ENCODE results near the gene EPHB1.

Gene EPHB1

DNA sequence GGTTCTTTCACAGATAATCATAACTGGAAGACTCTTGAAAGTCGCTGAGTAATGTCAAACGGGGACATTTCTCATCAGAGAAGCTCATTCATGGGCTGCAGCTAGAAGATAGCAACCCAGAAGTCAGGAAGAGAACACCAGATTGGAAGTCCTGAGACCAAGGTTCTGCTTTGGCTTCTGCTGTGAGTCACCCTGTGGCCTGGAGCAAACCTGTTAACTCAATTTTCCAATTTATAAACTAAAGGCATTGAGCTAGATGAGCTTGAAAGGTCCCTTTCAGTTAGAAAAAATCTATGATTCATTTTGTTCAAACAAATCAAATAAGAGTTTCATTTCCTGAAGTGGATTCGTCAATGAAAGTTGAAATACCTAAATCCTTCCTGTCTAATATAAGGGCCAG lies 402.2 kb downstream of the EPHB1 start:
- no peak overlapping the region for H3K4me3 ChIP-seq (ENCODE audit: low read depth, low read length)
- ChIA-PET CTCF (no interaction called here), POLR2A (no interaction called here)
- no peak for DNase-seq (ENCODE audit: low read depth, low spot score)
- TF ChIP-seq, protein P1, sequence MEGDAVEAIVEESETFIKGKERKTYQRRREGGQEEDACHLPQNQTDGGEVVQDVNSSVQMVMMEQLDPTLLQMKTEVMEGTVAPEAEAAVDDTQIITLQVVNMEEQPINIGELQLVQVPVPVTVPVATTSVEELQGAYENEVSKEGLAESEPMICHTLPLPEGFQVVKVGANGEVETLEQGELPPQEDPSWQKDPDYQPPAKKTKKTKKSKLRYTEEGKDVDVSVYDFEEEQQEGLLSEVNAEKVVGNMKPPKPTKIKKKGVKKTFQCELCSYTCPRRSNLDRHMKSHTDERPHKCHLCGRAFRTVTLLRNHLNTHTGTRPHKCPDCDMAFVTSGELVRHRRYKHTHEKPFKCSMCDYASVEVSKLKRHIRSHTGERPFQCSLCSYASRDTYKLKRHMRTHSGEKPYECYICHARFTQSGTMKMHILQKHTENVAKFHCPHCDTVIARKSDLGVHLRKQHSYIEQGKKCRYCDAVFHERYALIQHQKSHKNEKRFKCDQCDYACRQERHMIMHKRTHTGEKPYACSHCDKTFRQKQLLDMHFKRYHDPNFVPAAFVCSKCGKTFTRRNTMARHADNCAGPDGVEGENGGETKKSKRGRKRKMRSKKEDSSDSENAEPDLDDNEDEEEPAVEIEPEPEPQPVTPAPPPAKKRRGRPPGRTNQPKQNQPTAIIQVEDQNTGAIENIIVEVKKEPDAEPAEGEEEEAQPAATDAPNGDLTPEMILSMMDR (IDR thresholded peaks at IDR 0.05; ENCODE audit: insufficient read depth, low read length, missing control alignments), result no peak

DNA sequence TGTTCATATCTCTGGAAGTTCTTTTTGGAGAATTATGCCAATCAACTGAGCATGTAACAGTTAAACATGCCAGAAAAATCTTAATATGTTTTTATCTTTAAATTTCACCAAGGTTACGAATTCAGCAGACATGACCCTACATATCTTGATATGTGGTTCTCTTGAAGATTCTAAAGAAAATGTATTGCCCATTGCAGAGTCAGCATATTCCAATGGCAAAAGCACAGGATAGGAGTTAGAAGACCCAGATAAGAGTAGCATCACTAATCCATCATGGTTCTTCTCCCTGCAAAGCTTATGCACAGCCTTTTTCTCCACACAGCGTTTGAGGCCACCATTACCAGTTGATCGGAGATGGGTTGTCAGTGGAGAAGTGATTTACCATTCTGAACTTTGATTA lies 402.8 kb downstream of the EPHB1 start:
- DNase-seq (ENCODE audit: low read depth, low spot score), result no peak
- TF ChIP-seq, protein P1 (IDR thresholded peaks at IDR 0.05; ENCODE audit: insufficient read depth, low read length, missing control alignments), result no peak
- ChIA-PET CTCF (no interaction called here), POLR2A (no interaction called here)
- no peak overlapping the region for H3K4me3 ChIP-seq (ENCODE audit: low read depth, low read length)

DNA sequence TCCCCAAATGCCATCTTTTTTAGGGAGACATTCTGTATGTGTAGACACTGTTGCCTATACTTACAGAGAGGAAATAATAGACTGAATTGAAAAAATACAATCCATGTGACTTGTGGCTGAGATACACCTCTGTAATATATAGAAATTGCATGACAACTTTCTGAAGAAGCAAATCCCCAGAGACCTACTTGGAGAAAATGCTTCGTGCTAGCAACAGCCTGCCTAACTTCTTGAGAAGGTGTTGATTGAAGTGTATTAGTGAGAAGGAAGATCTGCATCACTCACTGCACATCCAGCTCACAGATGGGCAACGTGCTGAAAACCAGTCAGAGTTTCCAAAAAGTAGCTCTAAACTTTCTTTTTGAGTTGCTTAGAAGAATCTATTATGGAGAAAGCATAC lies 404.1 kb downstream of the EPHB1 start:
- ChIA-PET CTCF (no interaction called here), POLR2A (no interaction called here)
- no peak for DNase-seq (ENCODE audit: low read depth, low spot score)
- TF ChIP-seq, protein P1 (IDR thresholded peaks at IDR 0.05; ENCODE audit: insufficient read depth, low read length, missing control alignments), result no peak
- H3K4me3 ChIP-seq (ENCODE audit: low read depth, low read length), result no peak overlapping the region

DNA sequence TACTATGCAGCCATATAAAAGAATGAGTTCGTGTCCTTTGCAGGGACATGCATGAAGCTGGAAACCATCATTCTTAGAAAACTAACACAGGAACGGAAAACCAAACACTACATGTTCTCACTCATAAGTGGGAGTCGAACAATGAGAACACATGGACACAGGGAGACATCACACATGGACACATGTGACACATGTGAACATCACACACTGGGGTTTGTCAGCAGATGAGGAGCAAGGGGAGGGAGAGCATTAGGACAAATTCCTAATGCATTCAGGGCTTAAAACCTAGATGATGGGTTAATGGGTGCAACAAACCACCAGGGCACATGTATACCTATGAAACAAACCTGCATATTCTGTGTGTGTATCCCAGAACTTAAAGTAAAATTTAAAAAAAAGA lies 408.0 kb downstream of the EPHB1 start:
- no peak for DNase-seq (ENCODE audit: low read depth, low spot score)
- no peak overlapping the region for H3K4me3 ChIP-seq (ENCODE audit: low read depth, low read length)
- CTCF ChIA-PET, result interaction anchor here (0.6 kb wide), 1 partner anchor 31 kb away, joined by 3 read pairs; no protein-coding TSS in a partner anchor
- TF ChIP-seq, protein P1 (IDR thresholded peaks at IDR 0.05; ENCODE audit: insufficient read depth, low read length, missing control alignments), result no peak
- POLR2A ChIA-PET, result no interaction called here

DNA sequence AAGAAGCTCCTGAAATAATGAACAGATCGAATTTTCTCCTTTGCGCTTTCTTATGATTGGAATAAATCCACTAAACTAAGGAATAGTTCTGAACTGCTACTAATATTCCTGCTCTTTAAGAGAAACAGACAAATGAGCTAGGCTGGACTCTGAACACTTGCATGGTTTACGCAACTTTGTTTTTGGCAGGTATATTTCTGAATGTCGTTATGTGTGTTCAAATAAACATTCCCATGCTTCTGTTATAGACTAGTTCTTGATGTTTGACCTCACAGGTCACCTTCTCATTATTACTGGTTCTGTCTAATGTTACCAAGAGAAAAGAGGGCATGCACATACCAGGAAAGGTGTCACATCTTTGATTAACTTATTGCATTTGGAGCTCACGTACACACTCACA lies 418.2 kb downstream of the EPHB1 start:
- no peak for DNase-seq (ENCODE audit: low read depth, low spot score)
- ChIA-PET POLR2A (no interaction called here), CTCF (no interaction called here)
- no peak overlapping the region for H3K4me3 ChIP-seq (ENCODE audit: low read depth, low read length)
- TF ChIP-seq, protein P1 (IDR thresholded peaks at IDR 0.05; ENCODE audit: insufficient read depth, low read length, missing control alignments), result no peak

DNA sequence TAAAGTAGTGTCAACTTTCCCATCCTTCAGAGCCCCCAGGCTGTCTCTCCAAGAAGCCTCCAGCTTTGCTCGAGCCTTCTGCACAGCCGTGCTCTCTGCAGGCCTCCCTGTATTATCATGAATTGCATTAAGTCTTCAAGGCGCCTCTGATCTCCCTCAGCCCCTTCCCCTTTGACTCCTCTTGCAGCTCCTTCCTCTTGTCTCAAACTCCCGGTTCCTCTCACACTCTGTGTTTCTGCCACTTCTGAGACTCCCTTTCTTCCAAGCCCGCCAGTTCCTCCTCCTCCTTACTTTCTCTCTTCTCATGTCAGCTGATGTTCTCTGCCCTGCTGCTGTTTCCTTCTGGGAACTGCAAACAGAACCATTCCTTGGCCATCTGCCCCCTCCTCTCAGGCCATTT lies 418.8 kb downstream of the EPHB1 start:
- TF ChIP-seq, protein P1 (IDR thresholded peaks at IDR 0.05; ENCODE audit: insufficient read depth, low read length, missing control alignments), result no peak
- no peak for DNase-seq (ENCODE audit: low read depth, low spot score)
- H3K4me3 ChIP-seq (ENCODE audit: low read depth, low read length), result no peak overlapping the region
- ChIA-PET POLR2A (no interaction called here), CTCF (no interaction called here)

Measured in AG04449 (cell line).